IMR-90 (cell line): ENCODE results near the gene RRAGD. TPM values are rescaled to one million over a fixed set of nuclear protein-coding genes. Genes with fewer than 3 reads are reported as not detected.

Source experiments
- ATAC-seq: fragments of 200-7000 bp; cut with Tn5 transposase; 2 replicates; pipeline ENCODE4 v1.9.1; 2020; ENCODE audit warnings: low read depth, mild to moderate bottlenecking, moderate library complexity
- BruUV-seq: library from RNA; stranded (reverse); fragments of 400-500 nt; replicated peaks from 2 replicates; lab custom pipeline; 2021; lab: Mats Ljungman, UMichigan
- CTCF ChIA-PET: fragments of 300-600 bp; formaldehyde crosslinking; extraction: SDS; loops from one replicate; lab custom pipeline; 2021; ENCODE audit warnings: antibody characterized with exemption; lab: Yijun Ruan, JAX
- POLR2A ChIA-PET: fragments of 300-600 bp; sonication (Branson Sonifier 250); formaldehyde crosslinking; loops from one replicate; lab custom pipeline; 2022; ENCODE audit warnings: antibody characterized with exemption; ENCODE audit not compliant: unreplicated experiment; lab: Charles Lee
- DNase-seq: peaks from one replicate; pipeline ENCODE4 v3.0.0; 2013
- H2AFZ ChIP-seq: replicated peaks from 2 replicates; pipeline ENCODE3; 2013; ENCODE audit warnings: low read length, mild to moderate bottlenecking; ENCODE audit not compliant: poor library complexity
- H2AK5ac ChIP-seq: 2 replicates; pipeline ENCODE4 v1.6.1; 2013; ENCODE audit warnings: low read depth, low read length, inconsistent platforms
- H2AK9ac ChIP-seq: replicated peaks from 2 replicates; pipeline ENCODE3; 2013; ENCODE audit warnings: mild to moderate bottlenecking, low read depth, low read length, moderate library complexity; ENCODE audit not compliant: poor library complexity
- H2BK120ac ChIP-seq: 2 replicates; pipeline ENCODE4 v1.6.1; 2013; ENCODE audit warnings: low read depth, low read length, inconsistent platforms
- H2BK15ac ChIP-seq: 3 replicates; pipeline ENCODE4 v1.6.1; 2013; ENCODE audit warnings: low read depth, low read length, inconsistent platforms
- H2BK20ac ChIP-seq: 2 replicates; pipeline ENCODE4 v1.6.1; 2013; ENCODE audit warnings: low read depth, mild to moderate bottlenecking, inconsistent platforms, low read length, moderate library complexity
- H2BK5ac ChIP-seq: 2 replicates; pipeline ENCODE4 v1.6.1; 2013; ENCODE audit warnings: mild to moderate bottlenecking, low read depth, low read length, inconsistent platforms; ENCODE audit not compliant: poor library complexity, severe bottlenecking
- H3K14ac ChIP-seq: replicated peaks from 2 replicates; pipeline ENCODE4 v1.6.1; 2013; ENCODE audit warnings: low read depth, low read length, inconsistent platforms
- H3K18ac ChIP-seq: 2 replicates; pipeline ENCODE4 v1.6.1; 2013; ENCODE audit warnings: low read depth, low read length, control low read depth
- H3K23ac ChIP-seq: 2 replicates; pipeline ENCODE4 v1.6.1; 2013; ENCODE audit warnings: low read depth, low read length, inconsistent platforms
- H3K27ac ChIP-seq: 2 replicates; pipeline ENCODE4 v1.5.1; 2013; ENCODE audit warnings: mild to moderate bottlenecking, control low read depth, low read length; ENCODE audit not compliant: insufficient read depth
- H3K27me3 ChIP-seq: 2 replicates; pipeline ENCODE4 v1.6.1; 2013; ENCODE audit warnings: low read length; ENCODE audit not compliant: control insufficient read depth, insufficient read depth
- H3K36me3 ChIP-seq: 2 replicates; pipeline ENCODE4 v1.6.1; 2013; ENCODE audit warnings: low read length, mixed read lengths; ENCODE audit not compliant: control insufficient read depth, insufficient read depth
- H3K4ac ChIP-seq: 2 replicates; pipeline ENCODE4 v1.6.1; 2013; ENCODE audit warnings: low read depth, low read length, inconsistent platforms
- H3K4me1 ChIP-seq: 2 replicates; pipeline ENCODE4 v1.6.1; 2013; ENCODE audit warnings: low read length, mixed read lengths; ENCODE audit not compliant: control insufficient read depth, insufficient read depth
- H3K4me2 ChIP-seq: 2 replicates; pipeline ENCODE4 v1.6.1; 2013; ENCODE audit warnings: low read depth, mild to moderate bottlenecking, control low read depth, low read length, moderate library complexity
- H3K4me3 ChIP-seq: 2 replicates; pipeline ENCODE4 v1.5.1; 2013; ENCODE audit warnings: low read depth, mild to moderate bottlenecking, control low read depth, low read length, moderate library complexity; ENCODE audit not compliant: insufficient read depth
- H3K56ac ChIP-seq: 2 replicates; pipeline ENCODE4 v1.6.1; 2013; ENCODE audit warnings: low read length, inconsistent platforms; ENCODE audit not compliant: insufficient read depth; ENCODE audit errors: extremely low read depth
- H3K79me1 ChIP-seq, 2 experiments: 2 replicates each; pipeline ENCODE4 v1.6.1; 2013; ENCODE audit warnings: low read length in 2 of 2, inconsistent platforms in 1 of 2, low read depth in 1 of 2
- H3K9ac ChIP-seq: 2 replicates; pipeline ENCODE4 v1.6.1; 2013; ENCODE audit warnings: low read depth, low read length, control low read depth
- H3K9me1 ChIP-seq: 2 replicates; pipeline ENCODE4 v1.6.1; 2013; ENCODE audit warnings: low read length, inconsistent platforms; ENCODE audit not compliant: insufficient read depth
- H3K9me3 ChIP-seq: 2 replicates; pipeline ENCODE4 v1.6.1; 2013; ENCODE audit warnings: low read length; ENCODE audit not compliant: control insufficient read depth, insufficient read depth
- H4K20me1 ChIP-seq: 2 replicates; pipeline ENCODE4 v1.6.1; 2013; ENCODE audit warnings: low read length, inconsistent platforms; ENCODE audit not compliant: insufficient read depth
- H4K5ac ChIP-seq: 2 replicates; pipeline ENCODE4 v1.6.1; 2013; ENCODE audit warnings: mild to moderate bottlenecking, low read depth, low read length, control low read depth
- H4K8ac ChIP-seq, 2 experiments: 2 replicates each; pipeline ENCODE4 v1.6.1; 2013; ENCODE audit warnings: low read depth in 2 of 2, low read length in 2 of 2, control low read depth in 1 of 2, inconsistent platforms in 1 of 2
- H4K91ac ChIP-seq: 2 replicates; pipeline ENCODE4 v1.6.1; 2013; ENCODE audit warnings: low read depth, low read length, inconsistent platforms; ENCODE audit not compliant: insufficient read depth
- BHLHE40 ChIP-seq: fragments of 150-350 bp; IDR thresholded peaks from 2 replicates; pipeline ENCODE4 v1.6.1; 2016; ENCODE audit warnings: mild to moderate bottlenecking, low read depth, low read length
- CHD1 ChIP-seq: IDR thresholded peaks from 2 replicates; pipeline ENCODE4 v1.6.1; 2012; ENCODE audit warnings: low read depth, low read length, improper control_type of control experiment
- FOS ChIP-seq: fragments of 150-350 bp; IDR thresholded peaks from 2 replicates; pipeline ENCODE4 v1.6.1; 2016; ENCODE audit warnings: low read depth, low read length
- MAFK ChIP-seq: IDR thresholded peaks from 2 replicates; pipeline ENCODE4 v1.6.1; 2012; ENCODE audit warnings: low read depth, low read length, improper control_type of control experiment
- MAZ ChIP-seq: IDR thresholded peaks from 2 replicates; pipeline ENCODE4 v1.6.1; 2012; ENCODE audit warnings: low read depth, mild to moderate bottlenecking, low read length, improper control_type of control experiment, moderate library complexity, borderline replicate concordance
- MXI1 ChIP-seq: IDR thresholded peaks from 2 replicates; pipeline ENCODE4 v1.6.1; 2012; ENCODE audit warnings: low read depth, mild to moderate bottlenecking, low read length, moderate library complexity, borderline replicate concordance
- RAD21 ChIP-seq: IDR thresholded peaks from 2 replicates; pipeline ENCODE4 v1.6.1; 2012; ENCODE audit warnings: low read length, improper control_type of control experiment
- RCOR1 ChIP-seq: IDR thresholded peaks from 2 replicates; pipeline ENCODE4 v1.6.1; 2012; ENCODE audit warnings: mild to moderate bottlenecking, low read length, improper control_type of control experiment; ENCODE audit not compliant: insufficient replicate concordance
- WGBS, 2 experiments: methylation state at CpG; one replicate each; pipeline versions ENCODE4 v1.1.5 to v1.1.7; 2013; ENCODE audit warnings: missing lambda C conversion rate in 2 of 2; ENCODE audit not compliant: insufficient read length in 1 of 2; ENCODE audit errors: extremely low coverage in 2 of 2; 5-methylcytosine and 5-hydroxymethylcytosine counted together
- dilution Hi-C: fragments of 300-500 bp; cut with HindIII; formaldehyde crosslinking; loops from one replicate; pipeline ENCODE4 v1.14.3; 2018; ENCODE audit warnings: low sequenced_read_pairs; ENCODE audit not compliant: unreplicated experiment
- in situ Hi-C: fragments of 300-500 bp; cut with MboI; formaldehyde crosslinking; loops from 3 replicates; pipeline ENCODE4 v1.14.3; 2019; ENCODE audit warnings: low sequenced_read_pairs, inconsistent platforms, mixed read lengths
- intact Hi-C: fragments of 100-400 bp; cut with micrococcal nuclease; formaldehyde crosslinking; loops from 2 replicates; pipeline ENCODE4 v1.10.0; 2022
- polyA plus RNA-seq, 3 experiments: library from polyadenylated mRNA; depleted of rRNA; stranded (reverse); fragments of >200 nt; gene quantifications; 2 replicates each; pipeline ENCODE4 v1.2.3, GENCODE V29; 2012; ENCODE audit warnings: low replicate concordance in 1 of 3
- total RNA-seq: library from RNA; depleted of rRNA; stranded (reverse); fragments of >200 nt; gene quantifications from 2 replicates; pipeline ENCODE4 v1.2.3, GENCODE V29; 2012
- TF ChIP-seq, protein P1 (sequence below): fragments of 150-350 bp; IDR thresholded peaks from 2 replicates; pipeline ENCODE4 v1.6.1; 2016; ENCODE audit warnings: low read depth, mild to moderate bottlenecking, low read length, moderate library complexity, borderline replicate concordance

Gene RRAGD
- total and polyA plus RNA-seq, 2 of the 4 experiments (the other 2 are of a cell fraction) = not detected

DNA sequence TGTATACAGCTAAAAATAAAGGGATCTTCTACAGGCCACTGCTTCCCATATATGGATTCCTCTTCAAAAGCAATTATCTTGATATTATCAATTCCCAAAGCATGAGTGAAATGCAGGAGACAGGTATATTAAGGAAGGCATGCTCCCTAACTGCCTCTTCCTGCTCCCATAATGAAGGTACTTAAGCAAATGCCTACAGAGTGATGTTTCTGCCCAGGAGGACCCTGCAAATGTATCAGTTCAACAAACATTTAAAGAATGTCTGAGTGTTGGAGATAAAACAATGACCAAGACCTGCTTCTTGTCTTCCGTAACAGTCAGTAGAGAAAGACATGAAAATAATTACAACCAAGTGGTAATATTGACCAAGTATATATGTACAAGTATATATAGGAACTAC is 63.7 kb downstream of the RRAGD start:
- peaks cover 58% of the 10 kb centered on the region for H4K20me1 ChIP-seq
- DNase-seq (peak; percentile 18), ATAC-seq (no peak)
- ChIA-PET POLR2A (no interaction called here), CTCF (interaction anchor here (0.5 to 1.2 kb wide), 3 partner anchors 37 to 286 kb away, joined by 3 to 6 read pairs (median 4); no protein-coding TSS in a partner anchor)
- no peak overlapping the region for H3K27ac ChIP-seq
- no TSS peak for BruUV-seq
- H3K56ac ChIP-seq = no peak overlapping the region
- no peak overlapping the region for H2AK5ac ChIP-seq
- H3K18ac ChIP-seq = no peak overlapping the region
- H2AFZ ChIP-seq = no peak overlapping the region
- dilution Hi-C loops = no loop called here
- H3K4me3 ChIP-seq = no peak overlapping the region
- H4K91ac ChIP-seq = no peak overlapping the region
- H2BK120ac ChIP-seq = no peak overlapping the region
- no peaks in the 10 kb centered on the region for H3K36me3 ChIP-seq
- no CpG with 5 or more reads among the region's 1 CpG for WGBS, 2 experiments
- H3K79me1 ChIP-seq = peaks cover 14 to 65% of the 10 kb centered on the region in 2 experiments
- peaks cover 9% of the 10 kb centered on the region for H3K4me1 ChIP-seq
- H3K14ac ChIP-seq = no peak overlapping the region
- TF ChIP-seq MAZ (no peak), RAD21 (no peak), MAFK (no peak), RCOR1 (no peak), MXI1 (no peak), CHD1 (no peak), FOS (no peak), BHLHE40 (no peak)
- TF ChIP-seq, protein P1, sequence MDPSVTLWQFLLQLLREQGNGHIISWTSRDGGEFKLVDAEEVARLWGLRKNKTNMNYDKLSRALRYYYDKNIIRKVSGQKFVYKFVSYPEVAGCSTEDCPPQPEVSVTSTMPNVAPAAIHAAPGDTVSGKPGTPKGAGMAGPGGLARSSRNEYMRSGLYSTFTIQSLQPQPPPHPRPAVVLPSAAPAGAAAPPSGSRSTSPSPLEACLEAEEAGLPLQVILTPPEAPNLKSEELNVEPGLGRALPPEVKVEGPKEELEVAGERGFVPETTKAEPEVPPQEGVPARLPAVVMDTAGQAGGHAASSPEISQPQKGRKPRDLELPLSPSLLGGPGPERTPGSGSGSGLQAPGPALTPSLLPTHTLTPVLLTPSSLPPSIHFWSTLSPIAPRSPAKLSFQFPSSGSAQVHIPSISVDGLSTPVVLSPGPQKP = no peak
- peaks cover 16% of the 10 kb centered on the region for H3K9me1 ChIP-seq
- no peak overlapping the region for H3K4ac ChIP-seq
- H3K23ac ChIP-seq = no peak overlapping the region
- no peak overlapping the region for H2BK15ac ChIP-seq
- no peak overlapping the region for H4K5ac ChIP-seq
- in situ Hi-C loops = no loop called here
- no peak overlapping the region for H2BK5ac ChIP-seq
- no peak overlapping the region for H3K9ac ChIP-seq
- no peaks in the 10 kb centered on the region for H3K9me3 ChIP-seq
- no peak overlapping the region for H4K8ac ChIP-seq
- no peak overlapping the region for H2AK9ac ChIP-seq
- intact Hi-C loops = no loop called here
- no peak overlapping the region for H3K4me2 ChIP-seq
- H3K27me3 ChIP-seq = no peaks in the 10 kb centered on the region
- no peak overlapping the region for H2BK20ac ChIP-seq
